Stimulated activated CD4-positive, alpha-beta T cell treated with anti-CD3 and anti-CD28 coated beads, Interleukin-2, amount 100 ng/mL, for 48 hours (primary cell): ENCODE measurements around the gene NHP2.

ENCODE experiments used
- DNase-seq, 2 donors: peaks; one replicate each; pipeline ENCODE4 v3.0.0-alpha.2; 2020

NHP2 gene

DNA sequence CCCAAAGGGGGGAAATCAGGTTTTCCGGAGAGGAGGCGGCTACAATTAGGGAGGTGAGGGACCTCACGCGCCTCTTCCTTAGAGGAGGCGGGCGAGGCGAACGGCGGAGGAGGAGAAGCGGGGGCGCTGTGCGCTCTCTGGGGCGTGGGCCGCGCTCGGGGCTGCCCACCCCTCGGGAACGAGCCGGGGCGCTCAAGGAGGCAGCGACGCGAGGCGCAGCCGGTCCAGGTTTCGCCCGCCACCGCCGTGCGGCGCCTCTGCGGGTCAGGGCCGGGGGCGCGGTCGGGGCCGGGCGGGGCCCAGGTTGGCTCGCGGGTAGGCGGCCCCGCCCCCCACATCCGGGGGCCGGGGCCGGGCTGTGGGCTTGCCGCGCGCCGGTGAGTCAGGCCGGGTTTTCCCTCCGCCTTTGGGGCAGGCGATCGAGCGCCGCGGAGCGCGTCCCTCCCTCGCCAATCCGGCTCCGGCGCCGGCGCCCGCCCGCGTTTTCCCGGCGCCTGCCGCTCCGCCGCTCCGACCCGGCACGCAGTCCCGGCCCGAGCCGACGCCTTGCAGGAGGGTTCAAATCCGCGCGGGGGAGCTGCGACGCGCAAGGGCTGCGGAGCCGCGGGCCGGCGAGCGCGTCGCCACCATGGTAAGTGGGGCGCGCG, 40.4 kb downstream of the NHP2 start, which contains the start of gene N4BP3:
N4BP3 (plus strand) TSS at position 392 of the 647 bp plus-strand sequence. CDS start 6,052 bp downstream, outside the sequence.
- peak; percentile 76 to 78 for DNase-seq

DNA sequence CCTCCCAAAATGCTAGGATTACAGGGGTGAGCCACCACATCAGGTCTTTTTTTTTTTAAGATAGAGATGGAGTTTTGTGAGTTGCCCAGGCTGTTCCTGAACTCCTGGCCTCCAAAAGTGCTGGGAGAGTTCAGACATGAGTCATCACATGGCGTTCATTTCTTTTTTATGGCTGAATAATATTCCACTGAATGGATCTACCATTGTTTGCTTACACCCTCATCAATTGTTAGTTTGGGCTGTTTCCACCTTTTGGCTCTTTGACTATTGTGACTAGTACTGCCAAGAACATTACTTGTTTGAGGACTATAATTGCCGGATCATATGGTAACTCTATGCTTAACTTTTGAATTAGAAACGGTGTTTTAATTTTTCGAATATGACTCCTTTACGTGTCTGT, 41.1 kb downstream of the NHP2 start:
- DNase-seq = no peak

DNA sequence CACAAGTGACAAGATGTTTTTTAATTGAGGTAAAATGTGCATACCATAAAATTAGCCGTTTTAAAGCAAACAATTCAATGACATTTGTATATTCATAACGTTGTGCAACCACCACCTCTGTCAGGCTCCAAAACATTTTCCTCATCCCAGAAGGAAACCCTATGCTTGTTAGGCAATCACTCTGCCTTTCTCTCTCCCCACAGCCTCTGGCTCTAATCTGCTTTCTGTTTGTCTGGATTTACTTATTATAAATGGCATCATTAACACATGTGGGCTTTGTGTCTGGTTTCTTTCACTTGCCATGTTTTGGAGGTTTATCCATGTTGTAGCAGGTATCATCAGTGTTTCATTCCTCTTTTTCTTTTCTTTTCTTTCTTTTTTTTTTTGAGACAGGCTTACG, 41.8 kb downstream of the NHP2 start:
- no peak for DNase-seq

DNA sequence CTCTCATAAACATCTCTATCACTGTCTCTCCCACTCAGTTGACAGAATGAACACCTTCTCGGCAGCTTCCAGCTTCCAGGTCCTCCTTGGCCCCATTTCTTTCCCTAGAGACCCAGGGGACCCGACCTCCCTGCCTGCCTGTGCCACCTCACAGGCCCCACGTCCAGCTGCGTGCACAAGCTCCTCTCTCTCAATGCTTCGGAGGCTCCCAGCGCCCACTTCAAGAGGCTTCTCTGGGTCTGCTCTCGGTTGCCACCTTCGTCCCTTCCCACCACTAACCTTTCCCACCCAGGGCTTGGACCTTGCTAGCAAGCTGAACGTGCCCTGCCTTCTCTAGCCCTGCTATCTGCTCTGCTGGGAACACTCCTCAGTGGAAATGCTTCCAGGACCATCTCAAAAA, 43.2 kb downstream of the NHP2 start:
- no peak for DNase-seq

DNA sequence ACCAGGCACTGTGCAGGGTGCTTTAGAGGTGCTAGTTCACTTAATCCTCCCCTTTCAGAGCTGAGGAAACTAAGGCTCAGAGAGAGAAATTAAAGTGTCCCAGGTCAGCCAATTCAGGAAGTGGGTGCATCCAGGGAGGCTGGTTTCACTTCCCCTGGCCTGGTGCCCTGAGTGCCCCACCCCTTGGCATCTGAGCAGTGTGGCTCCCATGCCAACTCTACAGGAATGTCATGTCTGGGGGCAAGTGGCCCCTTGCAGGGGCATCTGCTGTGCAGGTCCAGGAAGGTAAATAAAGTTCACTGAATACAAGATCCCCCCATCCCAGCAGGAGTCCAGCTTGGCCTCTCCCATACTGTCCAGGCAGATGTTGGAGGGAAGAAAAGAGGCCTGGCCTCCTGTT, 44.7 kb downstream of the NHP2 start:
- DNase-seq = no peak

DNA sequence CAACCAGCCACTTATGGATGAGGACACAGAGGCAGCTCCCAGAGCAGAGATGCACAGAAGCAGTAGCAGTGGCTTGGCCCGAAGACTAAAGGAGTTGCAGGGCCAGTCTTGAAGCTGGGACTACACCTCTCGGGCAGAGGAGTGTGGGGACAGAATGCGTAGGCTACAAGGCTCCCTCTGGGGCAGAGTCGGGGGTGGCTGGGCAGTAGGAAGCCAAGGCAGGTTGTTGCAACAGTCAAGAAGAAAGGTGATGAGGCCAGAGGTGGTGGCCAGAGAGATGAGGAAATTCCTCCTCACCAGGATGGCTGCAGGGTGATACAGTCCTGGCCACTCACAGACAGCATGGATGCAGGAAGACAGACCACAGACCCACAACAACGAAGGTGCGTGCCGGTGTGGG, 45.2 kb downstream of the NHP2 start:
- DNase-seq = no peak

DNA sequence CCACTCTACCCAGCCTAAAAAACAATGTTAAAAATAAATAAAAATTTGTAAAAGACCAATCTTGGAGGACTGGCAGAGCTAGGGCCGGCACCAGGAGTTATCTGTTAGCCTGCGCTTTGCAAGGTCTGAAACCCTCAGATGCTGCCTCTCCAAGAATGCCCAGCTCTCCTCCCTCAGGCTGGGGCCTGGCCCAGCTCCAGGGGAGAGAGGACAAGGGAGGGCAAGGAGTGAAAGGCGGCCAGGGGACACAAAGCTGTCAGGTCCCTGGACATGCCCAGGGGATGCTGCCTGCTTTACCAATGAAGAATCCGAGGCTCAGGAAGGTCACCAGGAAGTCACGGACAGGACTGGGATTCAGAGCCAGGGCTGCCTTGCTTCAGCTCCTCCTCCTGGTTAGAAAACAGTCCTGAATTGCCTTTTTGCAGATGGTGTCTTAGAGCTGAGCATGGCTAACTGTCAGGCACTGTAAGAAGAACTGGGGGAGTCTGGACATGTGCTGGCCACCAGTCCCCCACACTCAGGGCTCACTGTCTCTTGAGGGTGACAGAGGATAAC, 45.9 kb downstream of the NHP2 start:
- no peak for DNase-seq

DNA sequence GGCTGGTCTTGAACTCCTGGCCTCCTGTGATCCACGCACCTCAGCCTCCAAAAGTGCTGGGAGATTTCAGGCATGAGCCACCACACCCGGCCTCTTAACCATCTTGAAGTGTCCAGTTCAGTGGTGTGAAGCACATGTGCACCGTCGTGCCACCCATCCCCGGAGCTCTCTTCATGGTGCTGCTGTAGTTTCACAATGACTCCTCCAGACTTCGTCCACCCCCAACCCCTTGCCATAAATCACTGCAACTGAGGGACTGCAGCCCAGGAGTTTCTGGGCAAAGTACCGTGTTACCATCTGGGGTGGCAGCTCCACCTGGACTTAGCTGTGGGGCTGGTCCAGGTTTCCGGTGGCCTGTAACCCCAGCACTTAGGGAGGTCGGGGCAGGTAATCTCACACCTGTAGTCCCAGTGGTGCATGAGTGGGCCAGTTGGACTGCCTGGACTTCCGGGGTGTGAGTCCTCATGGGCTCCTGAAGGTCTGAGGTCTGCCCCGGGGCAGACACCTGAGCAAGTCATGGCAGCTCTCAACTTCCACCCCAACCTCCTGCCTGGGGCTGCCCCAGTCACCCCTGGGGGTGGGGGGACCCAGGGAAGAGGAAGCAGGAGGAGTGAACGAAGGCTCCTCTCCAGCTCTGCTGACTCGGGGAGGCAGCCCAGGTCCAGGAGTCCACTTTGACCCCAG, 47.0 kb downstream of the NHP2 start:
- DNase-seq = no peak

DNA sequence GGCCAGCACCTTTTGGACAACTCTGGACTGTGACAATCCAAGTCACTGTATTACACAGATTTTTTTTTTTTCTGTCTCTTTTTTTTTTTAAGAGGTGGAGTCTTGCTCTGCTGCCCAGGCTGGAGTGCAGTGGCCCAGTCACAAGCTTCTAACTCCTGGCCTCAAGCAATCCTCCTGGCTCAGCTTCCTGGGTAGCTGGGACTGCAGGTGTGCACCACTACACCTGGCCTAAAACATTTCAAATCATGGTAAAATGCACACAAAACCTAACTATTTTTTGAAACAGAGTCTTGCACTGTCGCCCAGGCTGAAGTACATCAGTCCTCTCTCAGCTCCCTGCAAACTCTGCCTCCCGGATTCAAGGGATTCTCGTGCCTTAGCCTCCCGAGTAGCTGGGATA, 47.6 kb downstream of the NHP2 start:
- DNase-seq = no peak

DNA sequence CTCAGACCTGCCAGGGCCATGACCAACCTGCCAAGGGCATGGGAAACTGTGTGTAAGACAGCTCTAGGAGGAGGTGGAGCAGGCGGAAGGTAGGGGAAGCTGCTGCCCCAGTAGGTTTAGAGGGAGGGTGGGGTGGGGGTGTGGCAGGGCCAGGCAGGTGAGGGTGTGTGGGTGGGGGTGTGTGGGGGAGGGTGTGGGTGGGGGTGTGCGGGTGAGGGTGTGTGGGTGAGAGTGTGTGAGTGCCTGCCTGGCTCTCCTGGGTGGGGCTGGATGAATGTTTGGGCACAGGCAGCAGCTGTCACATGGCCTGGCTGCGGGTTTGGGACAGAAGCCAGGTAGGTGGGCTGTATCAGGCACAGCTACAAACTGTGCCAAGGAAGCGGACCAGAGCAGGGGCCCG, 49.2 kb downstream of the NHP2 start:
- DNase-seq = no peak

DNA sequence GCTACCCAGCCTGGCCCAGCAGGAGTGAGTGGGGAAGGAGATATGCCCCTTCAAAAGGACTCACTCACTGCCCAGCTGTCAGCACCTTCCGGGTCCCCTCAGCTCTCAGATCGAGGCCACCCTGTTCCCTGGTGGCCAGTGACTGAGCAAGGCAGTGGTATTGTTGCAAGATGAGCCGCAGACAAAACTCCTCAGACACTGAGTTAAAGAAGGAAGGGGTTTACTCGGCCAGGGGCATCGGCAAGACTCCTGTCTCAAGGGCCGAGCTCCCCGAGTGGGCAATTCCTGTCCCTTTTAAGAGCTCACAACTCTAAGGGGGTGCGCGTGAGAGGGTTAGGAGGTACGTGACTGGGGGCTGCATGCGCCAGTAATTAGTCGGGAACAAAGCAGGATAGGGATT, 50.1 kb downstream of the NHP2 start:
- DNase-seq = no peak
